Measurements from ENCODE around the gene TLE3. TPM values are rescaled to one million over a fixed set of nuclear protein-coding genes. Genes with fewer than 3 reads are reported as not detected.

The TLE3 gene
- total RNA-seq, 1 experiment from 2014 or later: 98.2 TPM

- Histone ChIP-seq H3K4me1 (ENCODE audit: insufficient read depth, low read length) (peaks cover 38% of the 10 kb centered on the region), H3K23me2 (ENCODE audit: insufficient read length, low read depth, low read length, poor library complexity, severe bottlenecking) (no peaks in the 10 kb centered on the region), H3K4ac (ENCODE audit: low read depth, low read length) (no peak overlapping the region), H4K20me1 (ENCODE audit: control insufficient read depth, insufficient read depth, insufficient read length) (no peaks in the 10 kb centered on the region), H2BK120ac (ENCODE audit: low read depth, low read length, poor library complexity, severe bottlenecking) (no peak overlapping the region), H2BK12ac (ENCODE audit: insufficient read length, low read depth, low read length) (no peak overlapping the region), H3K4me2 (ENCODE audit: insufficient read depth, insufficient read length, low read length) (no peak overlapping the region), H3K56ac (ENCODE audit: insufficient read length, low read depth, low read length) (no peak overlapping the region), H2BK15ac (ENCODE audit: low read depth, low read length) (no peak overlapping the region), H3K9me3 (ENCODE audit: control insufficient read depth, low read depth, low read length) (no peaks in the 10 kb centered on the region), H4K8ac (replicated peaks; ENCODE audit: insufficient read length, low read depth, low read length) (no peak overlapping the region), H2BK5ac (ENCODE audit: insufficient read length, low read length) (no peak overlapping the region), H2AK5ac (ENCODE audit: insufficient read length, low read length) (no peak overlapping the region), H3K79me1 (ENCODE audit: insufficient read depth, low read depth, low read length, poor library complexity, severe bottlenecking) (peaks cover 7% of the 10 kb centered on the region), H3K23ac (ENCODE audit: insufficient read length, low read depth, low read length) (no peak overlapping the region), H4K91ac (ENCODE audit: insufficient read length, low read depth, low read length) (no peak overlapping the region), H3K18ac (ENCODE audit: insufficient read length, low read depth, low read length) (no peak overlapping the region), H2AFZ (ENCODE audit: low read length) (no peak overlapping the region), H3K9ac (ENCODE audit: extremely low read depth, insufficient read length, low read length) (no peak overlapping the region), H4K5ac (ENCODE audit: insufficient read length, low read depth, low read length) (no peak overlapping the region), H3K14ac (ENCODE audit: insufficient read depth, low read length) (no peak overlapping the region), H3K27ac (ENCODE audit: insufficient read length, low read depth, low read length) (no peak overlapping the region), H3T11ph (ENCODE audit: low read length) (no peak overlapping the region), H3K79me2 (ENCODE audit: insufficient read depth, low read length) (peaks cover 13% of the 10 kb centered on the region; the same call in 1 of the 2 replicates), H3K27me3 (ENCODE audit: insufficient read depth, low read length) (0 out of 2 replicates have a peak, but pooled peaks cover 2% of the 10 kb centered on the region), H2BK20ac (ENCODE audit: low read depth, low read length, poor library complexity, severe bottlenecking) (no peak overlapping the region)
- H3K27me3 Mint-ChIP-seq (ENCODE audit: low read depth): peaks cover 11% of the 10 kb centered on the region
- H3K9me3 Mint-ChIP-seq: no peaks in the 10 kb centered on the region
- no peak for DNase-seq
- peaks cover 36 to 80% (median 68%) of the 10 kb centered on the region in 3 experiments for H3K36me3 Mint-ChIP-seq (ENCODE audit: insufficient read depth in 1 of 3, low read depth in 3 of 3)
- H3K27ac Mint-ChIP-seq: no peak overlapping the region
- peak overlapping the region in 1 of 2 experiments; percentile 22; a peak in 1 of 5 replicates for H3K4me3 Mint-ChIP-seq
- TF ChIP-seq CTCF (conservative IDR thresholded peaks at IDR 0.05): no peak
- WGBS (ENCODE audit: extremely low coverage, insufficient read length, low lambda C conversion rate): no CpG with 5 or more reads among the region's 6 CpGs
- H3K4me1 Mint-ChIP-seq: peaks cover 86 to 88% of the 10 kb centered on the region in 2 experiments
Measured at GRCh38 chr15:70089692-70089971, 8.1 kb downstream of the TLE3 start.

Measured in H9 (cell line).